Measurements from ENCODE around the gene KCNC2.

DNA sequence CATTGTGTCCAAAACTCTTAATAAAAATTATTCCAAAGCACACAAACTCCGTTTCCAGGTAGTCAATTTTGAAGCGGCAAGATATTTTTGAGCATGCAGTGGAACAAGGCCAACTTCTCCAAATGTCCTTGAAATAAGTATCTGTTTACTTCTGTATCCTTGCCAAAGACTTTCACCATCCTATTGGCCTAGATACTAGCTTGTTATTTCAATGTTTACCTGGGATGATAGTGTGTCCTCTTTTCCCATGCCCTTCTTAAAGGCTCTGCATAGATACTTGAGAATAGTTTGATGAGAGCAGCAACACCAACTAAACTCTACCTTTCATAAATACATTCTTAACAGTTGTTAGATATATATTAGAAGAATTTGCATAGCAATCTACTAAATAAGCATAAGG, 160.9 kb downstream of the KCNC2 start:
- TF ChIP-seq, protein P1, sequence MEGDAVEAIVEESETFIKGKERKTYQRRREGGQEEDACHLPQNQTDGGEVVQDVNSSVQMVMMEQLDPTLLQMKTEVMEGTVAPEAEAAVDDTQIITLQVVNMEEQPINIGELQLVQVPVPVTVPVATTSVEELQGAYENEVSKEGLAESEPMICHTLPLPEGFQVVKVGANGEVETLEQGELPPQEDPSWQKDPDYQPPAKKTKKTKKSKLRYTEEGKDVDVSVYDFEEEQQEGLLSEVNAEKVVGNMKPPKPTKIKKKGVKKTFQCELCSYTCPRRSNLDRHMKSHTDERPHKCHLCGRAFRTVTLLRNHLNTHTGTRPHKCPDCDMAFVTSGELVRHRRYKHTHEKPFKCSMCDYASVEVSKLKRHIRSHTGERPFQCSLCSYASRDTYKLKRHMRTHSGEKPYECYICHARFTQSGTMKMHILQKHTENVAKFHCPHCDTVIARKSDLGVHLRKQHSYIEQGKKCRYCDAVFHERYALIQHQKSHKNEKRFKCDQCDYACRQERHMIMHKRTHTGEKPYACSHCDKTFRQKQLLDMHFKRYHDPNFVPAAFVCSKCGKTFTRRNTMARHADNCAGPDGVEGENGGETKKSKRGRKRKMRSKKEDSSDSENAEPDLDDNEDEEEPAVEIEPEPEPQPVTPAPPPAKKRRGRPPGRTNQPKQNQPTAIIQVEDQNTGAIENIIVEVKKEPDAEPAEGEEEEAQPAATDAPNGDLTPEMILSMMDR (IDR thresholded peaks at IDR 0.05; ENCODE audit: low read depth, low read length, poor library complexity, severe bottlenecking), result no peak
- TF ChIP-seq EZH2phosphoT487 (IDR thresholded peaks at IDR 0.05; ENCODE audit: borderline replicate concordance, low read length), result no peak
